Stimulated activated CD8-positive, alpha-beta memory T cell treated with anti-CD3 and anti-CD28 coated beads, Interleukin-4, amount 100 ng/mL, for 48 hours (primary cell): ENCODE data around the gene CD58.

ENCODE experiments used
- DNase-seq: peaks from one replicate; pipeline ENCODE4 v3.0.0-alpha.2; 2020

CD58 gene

GRCh38 chr1:116538544-116538943 lies 32.3 kb downstream of the CD58 start:
- peak; percentile 55 for DNase-seq

- no peak for DNase-seq
These were observed 32.9 kb downstream of the CD58 start for GRCh38 chr1:116537898-116538297.

- no peak for DNase-seq
These were observed 33.6 kb downstream of the CD58 start for GRCh38 chr1:116537040-116537831.

- no peak for DNase-seq
These were observed 36.6 kb downstream of the CD58 start for GRCh38 chr1:116534014-116534739.

- no peak for DNase-seq
These were observed 37.4 kb downstream of the CD58 start for GRCh38 chr1:116533429-116533820.

GRCh38 chr1:116532671-116533428 lies 38.0 kb downstream of the CD58 start:
- no peak for DNase-seq

- no peak for DNase-seq
These were observed 38.9 kb downstream of the CD58 start for GRCh38 chr1:116531917-116532316.

GRCh38 chr1:116529681-116530080 lies 41.1 kb downstream of the CD58 start:
- no peak for DNase-seq

- no peak for DNase-seq
These were observed 41.6 kb downstream of the CD58 start for GRCh38 chr1:116529199-116529631.

- DNase-seq, result no peak
These were observed 42.3 kb downstream of the CD58 start for GRCh38 chr1:116528329-116529083.

- DNase-seq, result no peak
These were observed 45.4 kb downstream of the CD58 start for GRCh38 chr1:116525440-116525839.

- no peak for DNase-seq
These were observed 49.6 kb downstream of the CD58 start for GRCh38 chr1:116521186-116521585.

GRCh38 chr1:116518400-116518799 lies 52.4 kb downstream of the CD58 start:
- no peak for DNase-seq

GRCh38 chr1:116516631-116517030 lies 54.2 kb downstream of the CD58 start:
- no peak for DNase-seq

GRCh38 chr1:116515702-116516101 lies 55.1 kb downstream of the CD58 start:
- DNase-seq, result peak; percentile 34

GRCh38 chr1:116514708-116515525 lies 55.9 kb downstream of the CD58 start:
- peak; percentile 80 for DNase-seq

GRCh38 chr1:116513956-116514355 lies 56.9 kb downstream of the CD58 start:
- DNase-seq, result no peak

GRCh38 chr1:116511459-116512019 lies 59.3 kb downstream of the CD58 start:
- DNase-seq, result no peak

- no peak for DNase-seq
These were observed 60.5 kb downstream of the CD58 start for GRCh38 chr1:116510361-116510760.

- DNase-seq, result peak; percentile 62
These were observed 61.5 kb downstream of the CD58 start for GRCh38 chr1:116508984-116509980.
